GM12801 (cell line): Measurements from ENCODE around the gene ARL2BP.

Source experiments
- TF ChIP-seq, protein P1 (sequence below): IDR thresholded peaks from one replicate; pipeline ENCODE4 v1.5.1; 2011; ENCODE audit warnings: control low read depth; ENCODE audit not compliant: insufficient read length; ENCODE audit errors: extremely low read depth

The ARL2BP gene

DNA sequence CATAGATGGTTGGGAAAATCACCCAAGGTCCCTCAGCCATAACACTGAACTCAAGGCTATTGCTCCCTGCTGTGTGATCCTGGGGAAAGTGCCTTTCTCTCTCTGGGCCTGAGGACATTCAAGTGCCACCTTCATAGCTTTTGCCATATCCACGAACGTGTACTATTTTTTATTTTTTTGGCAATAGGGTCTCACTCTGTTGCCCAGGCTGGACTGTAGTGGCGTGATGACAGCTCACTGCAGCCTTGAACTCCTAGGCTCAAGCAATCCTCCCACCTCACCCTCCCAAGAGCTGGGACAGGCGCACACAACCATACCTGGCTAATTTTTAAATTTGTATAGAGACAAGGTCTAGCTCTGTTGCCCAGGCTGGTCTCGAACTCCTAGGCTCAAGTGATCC lies 28.8 kb downstream of the ARL2BP start:
- TF ChIP-seq, protein P1, sequence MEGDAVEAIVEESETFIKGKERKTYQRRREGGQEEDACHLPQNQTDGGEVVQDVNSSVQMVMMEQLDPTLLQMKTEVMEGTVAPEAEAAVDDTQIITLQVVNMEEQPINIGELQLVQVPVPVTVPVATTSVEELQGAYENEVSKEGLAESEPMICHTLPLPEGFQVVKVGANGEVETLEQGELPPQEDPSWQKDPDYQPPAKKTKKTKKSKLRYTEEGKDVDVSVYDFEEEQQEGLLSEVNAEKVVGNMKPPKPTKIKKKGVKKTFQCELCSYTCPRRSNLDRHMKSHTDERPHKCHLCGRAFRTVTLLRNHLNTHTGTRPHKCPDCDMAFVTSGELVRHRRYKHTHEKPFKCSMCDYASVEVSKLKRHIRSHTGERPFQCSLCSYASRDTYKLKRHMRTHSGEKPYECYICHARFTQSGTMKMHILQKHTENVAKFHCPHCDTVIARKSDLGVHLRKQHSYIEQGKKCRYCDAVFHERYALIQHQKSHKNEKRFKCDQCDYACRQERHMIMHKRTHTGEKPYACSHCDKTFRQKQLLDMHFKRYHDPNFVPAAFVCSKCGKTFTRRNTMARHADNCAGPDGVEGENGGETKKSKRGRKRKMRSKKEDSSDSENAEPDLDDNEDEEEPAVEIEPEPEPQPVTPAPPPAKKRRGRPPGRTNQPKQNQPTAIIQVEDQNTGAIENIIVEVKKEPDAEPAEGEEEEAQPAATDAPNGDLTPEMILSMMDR: no peak

DNA sequence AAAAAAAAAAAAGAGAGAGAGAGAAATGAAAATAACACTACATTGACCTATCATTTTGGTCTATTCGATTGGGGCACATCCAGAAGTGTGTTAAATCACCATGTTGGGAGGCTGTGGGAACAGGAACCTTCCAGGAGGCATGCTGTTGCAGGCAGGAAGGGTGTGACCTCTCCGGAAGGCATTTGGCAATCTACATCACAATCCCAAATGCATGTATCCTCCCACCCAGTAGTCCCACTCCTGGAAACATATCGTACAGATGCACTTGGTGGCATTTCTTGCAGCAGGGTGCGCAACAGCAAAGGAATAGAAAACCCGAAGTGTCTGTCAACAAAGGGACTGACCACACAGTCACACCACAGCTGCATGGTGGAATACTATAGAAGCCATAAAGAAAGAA lies 31.5 kb downstream of the ARL2BP start:
- TF ChIP-seq, protein P1: no peak

DNA sequence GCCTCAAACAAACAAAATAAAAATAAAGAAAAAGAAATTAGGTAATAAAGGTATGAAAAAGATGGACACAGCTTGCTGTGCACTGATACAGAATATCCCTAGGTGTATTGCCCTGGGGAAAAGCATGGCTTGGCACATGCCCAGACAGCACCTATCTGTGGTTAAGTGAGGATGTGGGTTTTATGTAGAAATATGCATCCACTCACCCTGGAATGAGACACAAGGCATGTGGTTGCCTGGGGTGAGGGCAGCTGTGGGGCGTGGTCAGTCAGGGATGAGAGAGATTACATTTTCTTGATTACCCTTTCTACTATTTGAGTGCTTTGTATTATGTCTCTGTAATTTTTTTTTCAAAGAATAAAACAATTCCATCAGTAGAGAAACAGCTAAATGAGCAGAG lies 32.5 kb downstream of the ARL2BP start:
- TF ChIP-seq, protein P1: no peak

DNA sequence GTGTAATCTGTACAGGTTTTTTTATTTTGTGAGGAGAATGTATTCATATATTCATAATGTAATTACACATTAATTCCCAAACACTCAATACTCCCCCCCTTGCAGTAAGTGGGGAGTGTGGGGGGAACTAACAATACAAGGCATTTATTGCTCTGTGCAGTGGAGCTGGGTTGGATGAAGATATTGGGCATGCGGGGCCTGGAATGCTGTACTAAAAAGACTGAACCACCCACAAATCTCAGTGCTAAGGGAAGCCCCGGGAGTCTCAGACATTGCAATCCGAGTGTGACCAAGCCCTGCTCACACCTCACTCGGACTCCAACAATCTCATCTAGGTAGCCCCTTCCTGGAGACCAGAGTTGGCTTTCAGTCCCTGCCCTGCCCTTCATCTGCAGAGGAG lies 33.4 kb downstream of the ARL2BP start:
- TF ChIP-seq, protein P1: no peak

DNA sequence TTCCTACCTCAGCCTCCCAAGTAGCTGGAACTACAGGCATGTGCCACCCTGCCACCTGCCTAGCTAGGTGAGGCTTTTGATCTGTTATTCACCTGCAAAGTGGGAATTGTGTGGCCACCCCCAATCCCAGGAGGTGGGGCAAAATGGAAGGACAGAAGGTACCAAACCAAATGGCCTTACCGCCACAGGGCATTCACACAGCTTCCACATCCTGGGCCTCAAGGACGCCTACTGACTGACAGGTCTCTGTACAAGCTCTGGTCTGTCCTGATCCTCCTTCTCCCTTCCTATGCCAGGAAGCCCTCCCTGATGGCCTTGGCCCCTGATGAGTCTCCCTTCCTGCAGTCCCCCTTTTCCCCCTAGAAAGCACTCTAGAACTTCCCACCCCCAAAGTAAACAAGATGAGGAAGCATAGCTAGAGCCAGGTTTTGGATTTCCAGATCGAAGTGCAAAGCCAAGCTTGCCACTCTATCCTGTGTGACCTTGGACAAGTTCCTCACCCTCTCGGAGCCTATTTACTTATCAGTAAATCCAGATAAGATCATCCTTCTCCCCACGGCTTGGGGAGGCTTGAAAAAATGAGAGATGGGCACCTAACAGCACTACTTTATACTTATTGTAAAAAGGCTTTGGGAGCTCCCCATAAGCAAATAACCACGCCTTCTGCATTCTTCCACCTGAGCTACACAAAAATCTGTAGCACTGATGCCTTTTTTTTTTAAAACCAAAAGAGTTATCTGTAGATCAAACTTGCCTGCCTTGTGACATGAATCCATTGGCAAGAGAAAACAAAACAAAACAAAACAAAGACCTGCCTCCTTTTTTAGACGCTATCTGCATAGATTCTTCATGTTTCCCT lies 35.0 kb downstream of the ARL2BP start:
- TF ChIP-seq, protein P1: no peak

DNA sequence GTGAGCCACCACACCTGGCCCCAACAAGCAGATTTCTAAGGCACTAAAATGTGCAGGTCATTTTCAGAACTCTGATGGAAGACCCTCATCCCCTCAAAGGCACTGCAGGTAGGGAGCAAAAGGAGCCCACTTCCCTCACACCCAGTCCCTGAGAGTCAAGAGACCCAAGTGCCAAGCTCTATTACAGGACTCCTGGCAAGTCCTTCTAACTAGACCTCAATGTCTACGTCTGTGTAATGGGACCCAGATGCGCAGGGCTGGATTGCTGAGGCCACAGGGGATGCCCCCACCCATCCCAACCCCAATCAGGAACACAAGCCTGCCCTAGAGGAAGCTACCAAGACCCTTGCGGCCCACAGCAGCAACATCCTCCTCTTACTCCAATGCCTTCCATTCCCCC lies 36.7 kb downstream of the ARL2BP start:
- TF ChIP-seq, protein P1: no peak

DNA sequence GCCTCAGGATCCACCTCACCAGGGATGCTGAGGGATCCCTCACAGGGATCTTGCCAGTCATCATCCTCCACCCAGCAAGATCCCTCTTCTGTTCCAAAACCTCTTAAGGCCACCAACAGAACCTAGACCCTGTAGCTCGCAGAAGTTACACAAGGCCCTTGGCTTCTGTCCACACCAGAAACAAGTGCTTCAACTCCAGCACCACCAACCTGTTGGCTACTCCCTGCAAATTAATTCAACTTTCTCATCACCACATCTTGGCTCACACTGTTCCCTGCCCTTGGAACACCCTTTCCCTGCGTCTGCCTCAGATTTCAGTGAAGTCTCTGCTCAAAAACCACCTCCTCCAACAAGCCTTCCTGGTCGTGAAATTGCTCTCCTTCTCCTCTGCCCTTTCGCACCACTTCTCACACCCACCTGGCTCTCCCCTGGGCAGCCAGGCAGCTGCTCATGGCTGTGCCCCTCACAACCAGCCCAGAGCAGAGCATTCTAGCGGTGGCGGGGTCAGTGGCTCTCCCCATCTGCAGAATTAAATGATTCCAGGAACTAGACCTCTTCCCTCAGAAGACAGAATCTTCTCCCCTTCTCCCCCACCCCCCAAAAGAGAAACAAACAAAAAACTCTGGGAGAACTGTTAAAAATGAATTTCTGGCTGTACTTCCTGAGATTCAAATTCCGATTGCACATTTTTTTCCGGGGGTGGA lies 37.6 kb downstream of the ARL2BP start:
- TF ChIP-seq, protein P1: no peak
